HK-2 (cell line): ENCODE measurements around the gene CAVIN3.

Experiments
- DNase-seq: peaks from one replicate; pipeline ENCODE4 v3.0.0-alpha.2; 2018; ENCODE audit not compliant: unreplicated experiment

Gene CAVIN3

GRCh38 chr11:6270584-6271246 lies 49.6 kb downstream of the CAVIN3 start:
- DNase-seq, result no peak

GRCh38 chr11:6269994-6270393 lies 50.3 kb downstream of the CAVIN3 start:
- DNase-seq, result no peak
